Endodermal cell (in vitro differentiated cells): ENCODE data around the gene OR5K1. TPM values are rescaled to one million over a fixed set of nuclear protein-coding genes. Genes with fewer than 3 reads are reported as not detected.

Source experiments
- DNase-seq: peaks from one replicate; pipeline ENCODE4 v3.0.0-alpha.2; 2017
- H3K27ac ChIP-seq: 2 replicates; pipeline ENCODE4 v1.5.1; 2013; ENCODE audit warnings: mild to moderate bottlenecking, low read depth, low read length, moderate library complexity
- H3K27me3 ChIP-seq: 2 replicates; pipeline ENCODE4 v1.6.1; 2013; ENCODE audit warnings: mild to moderate bottlenecking, low read length, moderate library complexity; ENCODE audit not compliant: insufficient read depth, control insufficient read depth, poor library complexity, severe bottlenecking
- H3K36me3 ChIP-seq: 2 replicates; pipeline ENCODE4 v1.7.0; 2013; ENCODE audit warnings: mild to moderate bottlenecking, low read length, moderate library complexity; ENCODE audit not compliant: control insufficient read depth, insufficient read depth
- H3K4me1 ChIP-seq: one replicate; pipeline ENCODE4 v1.7.0; 2013; ENCODE audit warnings: low read length; ENCODE audit not compliant: control insufficient read depth, insufficient read depth
- H3K4me3 ChIP-seq: 2 replicates; pipeline ENCODE4 v1.5.1; 2013; ENCODE audit warnings: mild to moderate bottlenecking, low read length, moderate library complexity
- H3K9ac ChIP-seq: 2 replicates; pipeline ENCODE4 v1.6.1; 2013; ENCODE audit warnings: mild to moderate bottlenecking, low read length, moderate library complexity; ENCODE audit not compliant: poor library complexity, severe bottlenecking; ENCODE audit errors: extremely low read depth
- H3K9me3 ChIP-seq: 2 replicates; pipeline ENCODE4 v1.6.1; 2013; ENCODE audit warnings: mild to moderate bottlenecking, low read length, moderate library complexity; ENCODE audit not compliant: control insufficient read depth
- H3K27ac Mint-ChIP-seq: 2 replicates; pipeline ENCODE4 v1.8.0; 2020; ENCODE audit warnings: mixed read lengths
- H3K27me3 Mint-ChIP-seq: 2 replicates; pipeline ENCODE4 v1.8.0; 2021; ENCODE audit warnings: mild to moderate bottlenecking, mixed read lengths; ENCODE audit not compliant: insufficient read depth
- H3K36me3 Mint-ChIP-seq: 2 replicates; pipeline ENCODE4 v1.8.0; 2020; ENCODE audit warnings: low read depth, mixed read lengths
- H3K4me1 Mint-ChIP-seq: 2 replicates; pipeline ENCODE4 v1.8.0; 2020; ENCODE audit warnings: mixed read lengths
- H3K4me3 Mint-ChIP-seq: 2 replicates; pipeline ENCODE4 v1.8.0; 2020; ENCODE audit warnings: mild to moderate bottlenecking, moderate library complexity, mixed read lengths
- H3K9me3 Mint-ChIP-seq: 2 replicates; pipeline ENCODE4 v1.8.0; 2020; ENCODE audit warnings: mild to moderate bottlenecking, mixed read lengths
- CTCF ChIP-seq: fragments of 200-600 bp; sonication (generic); conservative IDR thresholded peaks from 2 replicates; pipeline ENCODE4 v1.5.0; 2021; ENCODE audit warnings: antibody characterized with exemption, mild to moderate bottlenecking
- WGBS, 2 experiments: methylation state at CpG; one replicate each; pipeline versions ENCODE4 v1.1.5 to v1.1.7; 2013; ENCODE audit warnings: missing lambda C conversion rate in 2 of 2, mixed read lengths in 1 of 2; ENCODE audit not compliant: insufficient coverage in 1 of 2, insufficient read length in 1 of 2; 5-methylcytosine and 5-hydroxymethylcytosine counted together
- long read RNA-seq, 4 experiments: library from polyadenylated mRNA in 2 of 4; library from RNA in 1 of 4; library from capped mRNA in 1 of 4; stranded (forward) in 3 of 4; unstranded in 1 of 4; transcript quantifications; one replicate each; pipeline ENCODE4 v2.0.0, GENCODE V29; 2020 to 2021; ENCODE audit warnings: inconsistent platforms in 1 of 4
- polyA plus RNA-seq, 2 experiments: library from polyadenylated mRNA; stranded (reverse); fragments of 50-300 nt; gene quantifications; one replicate each; pipeline ENCODE4 v1.2.3, GENCODE V29; 2013
- total RNA-seq, 2 donors: library from RNA; stranded (reverse); fragmentation: NEBNext Ultra II Directional in 1 of 2; extraction: Animal tissue kit (Norgen Biotek cat#: 25700) in 1 of 2; gene quantifications; 2 replicates in 1 of 2; 3 replicates in 1 of 2; pipeline ENCODE4 v1.2.1, GENCODE V29; 2021

OR5K1 gene
- total RNA-seq: not detected
- not detected for polyA plus RNA-seq (2013, experiment 1 of 2)
- polyA plus RNA-seq (2013, experiment 2 of 2): not detected
- long read RNA-seq, experiment 1: 0 reads
- long read RNA-seq, experiment 2: 0 reads
- long read RNA-seq, experiment 3: 0 reads
- long read RNA-seq, experiment 4: 0 reads

GRCh38 chr3:98462901-98463300 lies at the start of gene OR5K1:
Gene OR5K1 (plus strand): TSS chr3:98463201. CDS start chr3:98469577, 6,376 bp downstream.
- Mint-ChIP-seq H3K36me3 (no peaks in the 10 kb centered on the region), H3K4me3 (no peak within 1 kb of the TSS), H3K27me3 (no peaks in the 10 kb centered on the region), H3K27ac (no peak within 1 kb of the TSS), H3K4me1 (no peaks in the 10 kb centered on the region), H3K9me3 (no peaks in the 10 kb centered on the region)
- Histone ChIP-seq H3K27ac (no peak within 1 kb of the TSS), H3K4me1 (no peaks in the 10 kb centered on the region), H3K4me3 (no peak within 1 kb of the TSS), H3K9me3 (no peaks in the 10 kb centered on the region), H3K36me3 (no peaks in the 10 kb centered on the region), H3K27me3 (no peaks in the 10 kb centered on the region), H3K9ac (no peak within 1 kb of the TSS)
- WGBS, 2 experiments: 80% methylated on average over 1 of the region's 1 CpG; no CpG with 5 or more reads in 1 of the 2 experiments
- DNase-seq: no peak
- no peak for TF ChIP-seq CTCF

- Mint-ChIP-seq H3K9me3 (peaks cover 17% of the 10 kb centered on the region), H3K4me3 (no peak overlapping the region), H3K27ac (no peak overlapping the region), H3K27me3 (no peaks in the 10 kb centered on the region), H3K36me3 (no peaks in the 10 kb centered on the region), H3K4me1 (peaks cover 5% of the 10 kb centered on the region)
- Histone ChIP-seq H3K9ac (no peak overlapping the region), H3K36me3 (no peaks in the 10 kb centered on the region), H3K9me3 (peaks cover 13% of the 10 kb centered on the region), H3K4me3 (no peak overlapping the region), H3K27ac (no peak overlapping the region), H3K27me3 (no peaks in the 10 kb centered on the region), H3K4me1 (no peaks in the 10 kb centered on the region)
- no peak for DNase-seq
- no peak for TF ChIP-seq CTCF
Observed at GRCh38 chr3:98432575-98432974, 30.4 kb upstream of the OR5K1 start.

- Histone ChIP-seq H3K27me3 (no peaks in the 10 kb centered on the region), H3K4me3 (no peak overlapping the region), H3K27ac (no peak overlapping the region), H3K4me1 (no peaks in the 10 kb centered on the region), H3K36me3 (no peaks in the 10 kb centered on the region), H3K9ac (no peak overlapping the region), H3K9me3 (peaks cover 13% of the 10 kb centered on the region)
- Mint-ChIP-seq H3K27me3 (no peaks in the 10 kb centered on the region), H3K4me3 (no peak overlapping the region), H3K36me3 (no peaks in the 10 kb centered on the region), H3K4me1 (peaks cover 5% of the 10 kb centered on the region), H3K27ac (no peak overlapping the region), H3K9me3 (peaks cover 14% of the 10 kb centered on the region)
- 48 to 100% methylated on average over 1 to 2 of the region's 2 CpGs for WGBS, 2 experiments
- no peak for TF ChIP-seq CTCF
- no peak for DNase-seq
Observed at GRCh38 chr3:98433764-98434163, 29.2 kb upstream of the OR5K1 start.
